IPS-20b (cell line): ENCODE data around the gene MPC2.

Experiments used
- H3K27ac ChIP-seq: one replicate; pipeline ENCODE4 v1.5.1; 2013; ENCODE audit warnings: low read length
- H3K27me3 ChIP-seq: 2 replicates; pipeline ENCODE4 v1.6.1; 2013; ENCODE audit warnings: mild to moderate bottlenecking, low read length, inconsistent platforms; ENCODE audit not compliant: insufficient read depth
- H3K36me3 ChIP-seq: 2 replicates; pipeline ENCODE4 v1.6.1; 2013; ENCODE audit warnings: low read depth, mild to moderate bottlenecking, inconsistent platforms, low read length, moderate library complexity; ENCODE audit not compliant: insufficient read depth
- H3K4me1 ChIP-seq: 2 replicates; pipeline ENCODE4 v1.6.1; 2013; ENCODE audit warnings: mild to moderate bottlenecking, control low read depth, inconsistent platforms, low read length, moderate library complexity; ENCODE audit not compliant: insufficient read depth
- H3K4me3 ChIP-seq: 2 replicates; pipeline ENCODE4 v1.5.1; 2013; ENCODE audit warnings: mild to moderate bottlenecking, low read length, inconsistent platforms
- H3K9ac ChIP-seq: 2 replicates; pipeline ENCODE4 v1.6.1; 2013; ENCODE audit warnings: low read depth, mild to moderate bottlenecking, inconsistent platforms, low read length, moderate library complexity
- H3K9me3 ChIP-seq: 2 replicates; pipeline ENCODE4 v1.6.1; 2013; ENCODE audit warnings: mild to moderate bottlenecking, low read depth, low read length, inconsistent platforms; ENCODE audit not compliant: insufficient read depth

The MPC2 gene

GRCh38 chr1:167955915-167956314 lies 19.0 kb upstream of the MPC2 start:
- H3K9ac ChIP-seq = no peak overlapping the region
- no peak overlapping the region for H3K27ac ChIP-seq
- no peaks in the 10 kb centered on the region for H3K27me3 ChIP-seq
- peaks cover 32% of the 10 kb centered on the region for H3K36me3 ChIP-seq
- no peaks in the 10 kb centered on the region for H3K9me3 ChIP-seq
- no peaks in the 10 kb centered on the region for H3K4me1 ChIP-seq
- no peak overlapping the region for H3K4me3 ChIP-seq

DNA sequence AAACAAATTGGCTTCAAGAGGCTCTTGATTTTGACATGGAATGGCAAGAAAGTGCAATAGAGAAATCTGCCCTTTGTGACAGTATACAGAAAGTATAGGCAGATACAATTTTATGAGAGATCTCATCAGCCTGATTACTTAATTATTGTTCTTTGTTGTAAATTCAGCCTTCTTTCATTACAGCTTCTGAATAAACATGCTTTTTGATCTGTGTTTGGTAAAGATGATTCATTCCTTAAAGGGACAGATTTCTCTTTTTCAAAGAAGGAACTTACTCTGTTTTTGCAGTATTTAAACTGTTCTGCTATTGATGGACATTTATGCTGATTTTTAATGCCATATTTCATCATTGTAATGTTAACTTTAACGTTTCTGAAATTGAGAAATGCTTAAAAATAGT lies 13.7 kb upstream of the MPC2 start:
- H3K9me3 ChIP-seq = no peaks in the 10 kb centered on the region
- no peak overlapping the region for H3K4me3 ChIP-seq
- no peak overlapping the region for H3K27ac ChIP-seq
- peaks cover 10% of the 10 kb centered on the region; the same call in 1 of the 2 replicates for H3K4me1 ChIP-seq
- no peaks in the 10 kb centered on the region for H3K27me3 ChIP-seq
- H3K9ac ChIP-seq = no peak overlapping the region
- peaks cover 27% of the 10 kb centered on the region for H3K36me3 ChIP-seq

DNA sequence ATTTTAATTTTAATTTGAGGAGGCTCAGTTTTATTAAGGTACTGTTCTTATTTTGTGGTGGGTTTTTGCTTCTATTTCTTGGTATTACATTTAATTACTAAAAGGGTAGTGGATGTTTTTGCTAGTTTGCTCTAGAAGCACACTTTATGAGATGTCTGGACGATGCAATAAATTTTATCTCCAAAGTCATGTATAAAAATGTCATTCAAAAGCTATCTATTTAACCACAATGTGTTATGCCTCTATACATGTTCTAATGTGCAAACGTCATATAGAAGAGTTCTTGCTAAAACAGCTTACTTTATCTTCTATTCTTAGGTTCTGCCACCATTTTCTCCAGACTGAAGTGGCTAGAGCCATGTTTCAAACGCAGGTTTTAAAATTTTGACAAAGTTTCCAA lies 12.9 kb upstream of the MPC2 start:
- Histone ChIP-seq H3K27me3 (no peaks in the 10 kb centered on the region), H3K9ac (no peak overlapping the region), H3K36me3 (peaks cover 23% of the 10 kb centered on the region), H3K4me1 (peaks cover 10% of the 10 kb centered on the region; the same call in 1 of the 2 replicates), H3K4me3 (no peak overlapping the region), H3K27ac (no peak overlapping the region), H3K9me3 (no peaks in the 10 kb centered on the region)

- Histone ChIP-seq H3K27me3 (no peaks in the 10 kb centered on the region), H3K27ac (no peak overlapping the region), H3K4me3 (no peak overlapping the region), H3K36me3 (peaks cover 5% of the 10 kb centered on the region), H3K4me1 (peaks cover 10% of the 10 kb centered on the region; the same call in 1 of the 2 replicates), H3K9me3 (no peaks in the 10 kb centered on the region; the same call in 1 of the 2 replicates), H3K9ac (no peak overlapping the region)
Measured at GRCh38 chr1:167947733-167948132, 10.9 kb upstream of the MPC2 start.

- no peaks in the 10 kb centered on the region; the same call in 1 of the 2 replicates for H3K9me3 ChIP-seq
- no peak overlapping the region for H3K27ac ChIP-seq
- peaks cover 12% of the 10 kb centered on the region; the same call in 1 of the 2 replicates for H3K4me1 ChIP-seq
- H3K27me3 ChIP-seq = no peaks in the 10 kb centered on the region
- no peak overlapping the region for H3K9ac ChIP-seq
- no peaks in the 10 kb centered on the region for H3K36me3 ChIP-seq
- H3K4me3 ChIP-seq = no peak overlapping the region
Measured at GRCh38 chr1:167943541-167943940, 6.7 kb upstream of the MPC2 start.

- no peak overlapping the region for H3K9ac ChIP-seq
- no peaks in the 10 kb centered on the region for H3K36me3 ChIP-seq
- H3K4me3 ChIP-seq = no peak overlapping the region
- peaks cover 7% of the 10 kb centered on the region; the same call in 1 of the 2 replicates for H3K4me1 ChIP-seq
- no peak overlapping the region for H3K27ac ChIP-seq
- H3K27me3 ChIP-seq = no peaks in the 10 kb centered on the region
- no peaks in the 10 kb centered on the region; the same call in 1 of the 2 replicates for H3K9me3 ChIP-seq
Measured at GRCh38 chr1:167940264-167940663, 3.4 kb upstream of the MPC2 start.

DNA sequence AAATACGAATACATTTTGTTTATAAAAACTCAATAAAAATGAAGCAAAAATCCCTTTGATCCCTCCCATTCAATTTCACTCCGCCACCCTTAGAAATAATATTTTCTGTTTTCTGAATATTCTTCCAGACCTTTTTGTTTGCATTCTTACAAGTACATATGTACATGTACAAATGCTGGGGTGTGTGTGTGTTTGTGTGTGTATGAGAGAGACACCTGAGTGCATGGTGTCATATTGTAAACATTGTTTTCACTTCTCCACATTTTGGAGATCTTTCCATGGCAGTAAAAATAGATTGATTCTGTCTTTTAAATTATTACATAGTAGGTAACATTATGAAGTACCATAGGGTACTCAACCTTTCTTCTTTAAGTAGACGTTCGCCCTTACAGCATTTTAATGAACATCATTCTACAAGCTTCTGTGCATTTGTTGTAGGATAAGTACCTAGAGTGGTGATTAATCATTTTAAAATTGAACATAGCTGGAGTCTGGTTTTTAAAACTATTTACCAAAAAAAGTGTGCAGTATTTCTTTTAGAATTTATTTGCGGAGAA lies 1.3 kb upstream of the MPC2 start:
- Histone ChIP-seq H3K9ac (peak overlapping the region; percentile 100; the same call in 1 of the 2 replicates), H3K9me3 (no peaks in the 10 kb centered on the region), H3K36me3 (no peaks in the 10 kb centered on the region), H3K4me1 (peaks cover 13% of the 10 kb centered on the region; the same call in 1 of the 2 replicates), H3K4me3 (peak overlapping the region; percentile 95), H3K27ac (no peak overlapping the region), H3K27me3 (no peaks in the 10 kb centered on the region)

DNA sequence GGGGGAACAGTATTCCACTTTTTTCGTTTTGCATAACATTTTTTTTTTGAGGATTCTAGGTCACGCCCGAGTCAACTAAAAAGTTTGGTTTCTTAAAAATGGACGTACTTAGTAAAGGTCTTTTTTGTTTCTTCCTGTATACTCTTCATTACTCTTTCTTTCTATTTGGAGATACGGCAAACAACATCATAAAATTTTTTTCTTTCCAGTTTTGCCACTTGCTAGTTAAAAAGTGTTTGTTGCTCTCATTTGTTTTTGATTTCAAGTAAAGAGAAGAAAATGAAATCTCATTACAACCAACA lies 788 bp upstream of the MPC2 start:
- H3K9me3 ChIP-seq = no peaks in the 10 kb centered on the region
- peak overlapping the region; percentile 100 for H3K9ac ChIP-seq
- peak overlapping the region; percentile 64 for H3K27ac ChIP-seq
- no peaks in the 10 kb centered on the region for H3K27me3 ChIP-seq
- peak overlapping the region; percentile 95 for H3K4me3 ChIP-seq
- peaks cover 13% of the 10 kb centered on the region; the same call in 1 of the 2 replicates for H3K4me1 ChIP-seq
- no peaks in the 10 kb centered on the region for H3K36me3 ChIP-seq

DNA sequence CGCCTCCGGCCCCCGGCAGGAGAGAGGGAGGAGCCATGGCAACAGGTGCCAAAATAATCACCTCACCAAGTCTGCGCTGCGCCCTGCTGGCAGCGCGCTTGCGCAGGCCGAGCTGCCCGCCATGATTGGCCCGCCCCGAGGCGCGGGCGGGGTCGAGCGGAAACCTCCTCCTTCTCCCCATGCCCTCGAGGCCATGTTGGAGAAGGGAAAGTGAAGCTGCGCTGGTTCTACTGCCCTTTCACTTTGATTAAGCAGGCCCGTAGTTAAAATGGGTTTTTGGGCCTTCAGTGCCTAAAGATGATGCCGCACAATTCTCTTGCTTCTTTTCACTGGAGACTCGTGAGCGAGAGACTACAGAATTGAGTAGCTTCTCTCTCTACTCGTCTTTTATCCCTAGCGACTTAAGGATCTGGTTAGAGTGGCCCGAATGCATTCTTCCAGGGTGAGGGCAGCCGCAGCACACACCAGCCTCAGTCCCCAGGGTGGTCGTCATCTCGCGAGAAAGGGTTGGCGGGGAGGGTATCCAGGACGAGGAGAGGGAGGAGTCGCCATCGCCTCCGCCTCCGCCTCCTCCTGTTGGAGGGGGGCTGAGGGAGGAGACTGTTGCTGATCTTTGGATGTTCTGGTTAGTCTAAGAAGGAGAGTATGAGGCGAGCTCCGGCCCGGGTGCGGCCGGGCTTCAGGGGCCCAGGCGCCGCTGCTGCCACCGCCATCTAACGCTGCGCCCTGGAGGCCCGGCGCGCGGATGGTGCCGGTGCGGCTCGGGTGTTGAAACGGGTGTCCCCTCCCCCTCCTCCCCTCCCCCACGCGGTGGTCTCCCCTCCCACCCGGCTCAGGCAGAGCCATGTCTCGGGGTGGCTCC lies 573 bp downstream of the MPC2 start, which contains the start of gene DCAF6:
TSS of gene DCAF6 (plus strand) at position 616 of the 862 bp plus-strand sequence. CDS start at position 845, 229 bp downstream.
- H3K27me3 ChIP-seq = no peaks in the 10 kb centered on the region
- H3K36me3 ChIP-seq = no peaks in the 10 kb centered on the region
- peak within 1 kb of the TSS; percentile 97 for H3K27ac ChIP-seq
- H3K9me3 ChIP-seq = no peaks in the 10 kb centered on the region
- H3K4me1 ChIP-seq = peaks cover 13% of the 10 kb centered on the region; the same call in 1 of the 2 replicates
- H3K4me3 ChIP-seq = peak within 1 kb of the TSS; percentile 95
- peak within 1 kb of the TSS; percentile 100 for H3K9ac ChIP-seq

DNA sequence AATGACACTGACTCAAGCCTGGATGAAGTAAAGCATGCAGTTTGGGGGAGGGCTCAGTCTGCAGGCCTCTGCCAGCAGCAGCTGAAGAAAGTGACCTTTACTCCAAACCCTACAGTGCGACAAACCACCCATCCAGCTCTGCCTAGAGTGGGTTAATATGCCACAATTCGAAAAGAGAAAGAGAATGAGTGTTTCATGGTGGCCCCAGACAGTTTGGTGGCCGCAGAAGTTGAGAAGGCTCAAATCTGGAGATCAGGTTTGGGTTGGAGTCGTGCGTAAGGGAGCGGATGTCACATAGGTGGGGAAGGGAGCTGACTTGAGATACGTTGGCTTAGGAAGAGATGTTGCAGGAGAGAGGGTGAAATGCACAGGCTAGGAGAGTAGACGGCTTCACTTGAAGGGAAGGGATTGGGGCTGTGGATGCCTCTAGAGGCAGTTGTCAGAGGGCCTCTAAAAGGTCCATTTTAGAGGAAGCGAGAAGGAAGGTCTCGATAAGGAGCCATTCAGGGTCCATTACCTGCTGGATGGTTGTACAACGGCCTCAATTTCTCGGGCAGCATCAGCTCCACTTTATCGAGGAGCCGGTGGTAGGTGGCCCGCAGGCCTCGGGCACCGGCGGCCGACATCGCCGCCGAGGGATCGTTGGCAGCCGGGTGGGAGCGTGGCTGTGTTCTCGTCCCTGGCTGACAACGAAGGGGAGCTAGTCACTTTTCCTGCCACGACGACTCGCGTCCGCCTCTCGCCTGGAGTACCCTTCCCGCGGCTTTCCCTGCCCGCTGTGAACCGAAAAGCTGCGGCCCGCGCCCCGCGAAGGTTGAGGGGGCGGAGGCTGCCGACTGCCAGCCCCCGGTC lies 1.4 kb downstream of the MPC2 start:
- peak overlapping the region; percentile 95 for H3K4me3 ChIP-seq
- no peaks in the 10 kb centered on the region for H3K9me3 ChIP-seq
- no peaks in the 10 kb centered on the region for H3K27me3 ChIP-seq
- H3K4me1 ChIP-seq = peaks cover 13% of the 10 kb centered on the region; the same call in 1 of the 2 replicates
- H3K27ac ChIP-seq = no peak overlapping the region
- H3K36me3 ChIP-seq = no peaks in the 10 kb centered on the region
- H3K9ac ChIP-seq = peak overlapping the region; percentile 82

- Histone ChIP-seq H3K27me3 (no peaks in the 10 kb centered on the region), H3K36me3 (no peaks in the 10 kb centered on the region), H3K4me3 (peak overlapping the region; percentile 95), H3K27ac (no peak overlapping the region), H3K9me3 (no peaks in the 10 kb centered on the region), H3K9ac (peak overlapping the region; percentile 82; the same call in 1 of the 2 replicates), H3K4me1 (peaks cover 13% of the 10 kb centered on the region; the same call in 1 of the 2 replicates)
Measured at GRCh38 chr1:167934426-167935215, 2.3 kb downstream of the MPC2 start.
